NB4 (cell line): ENCODE data around the gene FHDC1.

ENCODE experiments used
- POLR2A ChIP-seq: IDR thresholded peaks from 2 replicates; pipeline ENCODE4 v1.6.1; 2011; ENCODE audit warnings: mild to moderate bottlenecking; ENCODE audit not compliant: insufficient read length; ENCODE audit errors: extremely low read depth
- TF ChIP-seq, protein P1 (sequence below): IDR thresholded peaks from one replicate; pipeline ENCODE4 v1.5.1; 2012; ENCODE audit warnings: low read depth, low read length

DNA sequence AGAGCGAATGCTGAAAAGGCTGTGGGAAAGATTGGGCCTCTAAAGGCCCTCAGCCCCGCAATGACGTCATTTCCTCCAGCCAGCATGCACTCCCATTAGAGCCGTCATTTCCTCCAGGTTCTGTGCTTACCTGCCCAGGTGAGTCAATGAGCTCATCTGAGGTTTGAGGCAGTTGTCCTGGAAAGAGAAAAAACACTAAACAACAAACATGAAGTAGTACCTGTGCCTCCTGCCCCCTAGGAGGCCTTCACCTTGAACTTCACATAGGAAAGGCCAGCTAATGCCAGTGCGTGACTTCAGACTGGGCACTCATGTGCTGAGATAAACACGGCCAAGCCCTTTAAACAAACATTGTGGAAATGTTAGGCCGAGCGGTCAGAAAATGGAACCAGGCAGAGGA lies 55.9 kb downstream of the FHDC1 start:
- no peak for TF ChIP-seq POLR2A
- TF ChIP-seq, protein P1, sequence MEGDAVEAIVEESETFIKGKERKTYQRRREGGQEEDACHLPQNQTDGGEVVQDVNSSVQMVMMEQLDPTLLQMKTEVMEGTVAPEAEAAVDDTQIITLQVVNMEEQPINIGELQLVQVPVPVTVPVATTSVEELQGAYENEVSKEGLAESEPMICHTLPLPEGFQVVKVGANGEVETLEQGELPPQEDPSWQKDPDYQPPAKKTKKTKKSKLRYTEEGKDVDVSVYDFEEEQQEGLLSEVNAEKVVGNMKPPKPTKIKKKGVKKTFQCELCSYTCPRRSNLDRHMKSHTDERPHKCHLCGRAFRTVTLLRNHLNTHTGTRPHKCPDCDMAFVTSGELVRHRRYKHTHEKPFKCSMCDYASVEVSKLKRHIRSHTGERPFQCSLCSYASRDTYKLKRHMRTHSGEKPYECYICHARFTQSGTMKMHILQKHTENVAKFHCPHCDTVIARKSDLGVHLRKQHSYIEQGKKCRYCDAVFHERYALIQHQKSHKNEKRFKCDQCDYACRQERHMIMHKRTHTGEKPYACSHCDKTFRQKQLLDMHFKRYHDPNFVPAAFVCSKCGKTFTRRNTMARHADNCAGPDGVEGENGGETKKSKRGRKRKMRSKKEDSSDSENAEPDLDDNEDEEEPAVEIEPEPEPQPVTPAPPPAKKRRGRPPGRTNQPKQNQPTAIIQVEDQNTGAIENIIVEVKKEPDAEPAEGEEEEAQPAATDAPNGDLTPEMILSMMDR = no peak
